NOMO-1 (cell line): ENCODE data around the gene HOXB1.
"Not testable (repeated sequence)": the region's sequence is repeated elsewhere in the genome, so short reads cannot be mapped to it uniquely, and the experiment has no call there.

Experiments
- DNase-seq, 2 experiments: peaks; one replicate each; lab custom pipeline; 2025; ENCODE audit not compliant: unreplicated experiment in 2 of 2; lab: John Stamatoyannopoulos, UW

The HOXB1 gene

DNA sequence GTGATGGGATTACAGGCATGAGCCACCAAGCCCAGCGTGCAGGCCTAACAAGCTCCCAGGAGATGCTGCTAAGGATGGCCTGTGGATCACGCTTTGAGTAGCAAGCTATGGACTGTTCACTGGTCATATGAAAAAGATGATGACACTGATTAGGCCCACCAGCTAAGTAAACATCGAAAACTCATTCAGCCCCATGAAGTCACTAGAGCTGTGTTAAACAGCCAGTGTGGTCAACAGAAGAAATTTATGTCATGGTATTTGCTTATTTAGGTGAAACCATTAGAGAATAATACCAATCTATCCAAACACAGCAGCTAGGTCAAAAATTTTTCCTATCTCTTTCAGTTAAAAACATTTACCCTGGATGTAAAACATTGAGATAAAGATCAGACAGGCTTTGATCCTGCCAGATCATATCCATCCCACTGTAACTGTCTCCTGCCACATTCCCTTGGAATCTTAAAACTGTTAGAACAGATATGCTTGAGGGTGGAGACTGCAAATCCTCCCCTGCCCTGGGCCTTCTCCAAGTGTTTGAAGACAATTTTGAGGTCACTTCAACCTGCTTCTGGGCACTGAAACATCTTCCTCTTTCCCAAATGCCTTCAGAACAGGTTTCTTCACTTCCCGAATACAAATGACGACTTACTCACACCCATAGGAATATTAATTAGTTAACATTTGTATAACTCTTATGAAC lies 30.9 kb downstream of the HOXB1 start:
- DNase-seq, result no peak

DNA sequence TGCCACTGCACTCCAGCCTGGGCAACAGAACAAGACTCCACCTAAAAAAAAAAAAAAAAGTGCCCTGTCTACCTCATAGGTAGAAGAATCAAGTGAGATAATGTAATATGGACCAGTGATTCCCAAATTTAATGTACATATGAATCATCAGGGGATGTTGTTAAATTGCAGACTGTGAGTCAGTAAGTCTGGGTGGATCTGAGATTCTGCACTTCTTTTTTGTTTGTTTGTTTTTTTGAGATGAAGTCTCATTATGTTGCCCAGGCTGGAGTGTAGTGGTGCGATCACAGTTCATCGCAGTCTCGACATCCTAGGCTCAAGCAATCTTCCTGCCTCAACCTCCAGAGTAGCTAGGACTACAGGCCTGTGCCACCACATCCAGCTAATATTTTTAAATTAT lies 31.6 kb downstream of the HOXB1 start:
- no peak for DNase-seq

DNA sequence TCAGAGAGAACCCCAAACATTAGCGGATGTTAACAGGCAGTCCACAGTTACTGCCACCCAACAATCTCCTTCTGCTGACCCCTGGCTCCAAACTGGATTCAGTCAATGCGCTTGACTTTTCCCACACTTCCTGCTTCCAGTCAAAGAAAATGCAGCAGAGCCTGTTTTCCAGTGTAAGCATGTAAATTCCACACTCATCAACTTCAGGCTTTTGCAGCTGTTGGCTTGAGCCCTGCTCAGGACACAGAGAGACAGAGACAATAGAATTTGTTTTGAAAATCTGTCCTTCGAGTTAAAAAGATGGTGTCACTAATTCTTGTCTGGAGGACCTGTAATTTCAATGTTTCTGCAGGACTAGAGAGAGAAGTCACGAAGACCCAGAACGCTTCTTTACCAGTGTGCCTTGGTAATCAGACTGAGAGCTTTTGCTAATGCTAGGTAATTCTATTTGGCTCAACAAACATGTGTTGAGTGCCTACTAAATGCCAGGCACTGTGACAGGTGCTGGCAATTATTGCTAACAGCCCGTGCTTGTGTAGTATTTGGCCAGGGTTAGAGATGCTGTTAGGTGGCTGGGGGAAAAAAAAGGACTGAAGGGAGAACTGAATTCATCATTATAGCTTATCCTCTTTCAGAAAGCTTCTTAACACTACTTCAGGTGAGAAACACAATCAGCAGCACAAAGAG lies 32.5 kb downstream of the HOXB1 start:
- DNase-seq, result no peak

DNA sequence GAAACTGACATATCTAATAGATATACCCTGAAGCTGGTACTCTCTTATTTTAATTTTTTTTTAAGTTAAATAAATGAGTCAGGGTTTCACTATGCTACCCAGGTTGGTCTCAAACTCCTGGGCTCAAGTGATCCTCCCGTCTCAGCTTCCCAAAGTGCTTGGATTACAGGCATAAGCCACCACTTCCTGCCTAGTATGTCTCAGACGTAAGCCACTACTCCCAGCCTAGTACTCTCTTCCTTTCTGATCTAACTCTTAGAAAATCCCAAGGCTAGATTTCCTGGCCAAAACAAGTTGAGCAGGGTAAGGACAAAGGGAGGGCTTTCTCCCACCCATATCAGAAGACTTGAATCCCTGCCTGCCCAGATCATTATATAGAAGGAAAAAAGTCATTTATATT lies 33.7 kb downstream of the HOXB1 start:
- no peak for DNase-seq

DNA sequence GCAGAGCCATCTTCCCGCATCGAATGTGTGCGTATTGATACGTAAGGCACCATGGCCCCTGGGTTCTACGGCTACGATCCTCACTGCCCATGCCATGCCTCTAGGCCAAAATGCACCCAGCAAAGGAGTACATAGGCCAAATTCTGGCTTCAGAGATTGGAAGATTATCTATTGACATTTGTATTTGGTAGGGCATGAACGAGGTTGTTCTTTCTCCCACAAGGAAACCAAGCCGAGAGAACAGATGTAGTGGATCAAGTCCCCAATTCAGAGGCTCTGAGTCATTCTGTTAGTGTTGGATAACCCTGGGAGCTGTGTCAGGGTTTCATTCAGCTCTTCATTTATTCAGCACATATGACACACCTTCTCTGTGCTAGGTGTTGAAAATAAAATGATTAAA lies 36.5 kb downstream of the HOXB1 start:
- DNase-seq, result no peak

DNA sequence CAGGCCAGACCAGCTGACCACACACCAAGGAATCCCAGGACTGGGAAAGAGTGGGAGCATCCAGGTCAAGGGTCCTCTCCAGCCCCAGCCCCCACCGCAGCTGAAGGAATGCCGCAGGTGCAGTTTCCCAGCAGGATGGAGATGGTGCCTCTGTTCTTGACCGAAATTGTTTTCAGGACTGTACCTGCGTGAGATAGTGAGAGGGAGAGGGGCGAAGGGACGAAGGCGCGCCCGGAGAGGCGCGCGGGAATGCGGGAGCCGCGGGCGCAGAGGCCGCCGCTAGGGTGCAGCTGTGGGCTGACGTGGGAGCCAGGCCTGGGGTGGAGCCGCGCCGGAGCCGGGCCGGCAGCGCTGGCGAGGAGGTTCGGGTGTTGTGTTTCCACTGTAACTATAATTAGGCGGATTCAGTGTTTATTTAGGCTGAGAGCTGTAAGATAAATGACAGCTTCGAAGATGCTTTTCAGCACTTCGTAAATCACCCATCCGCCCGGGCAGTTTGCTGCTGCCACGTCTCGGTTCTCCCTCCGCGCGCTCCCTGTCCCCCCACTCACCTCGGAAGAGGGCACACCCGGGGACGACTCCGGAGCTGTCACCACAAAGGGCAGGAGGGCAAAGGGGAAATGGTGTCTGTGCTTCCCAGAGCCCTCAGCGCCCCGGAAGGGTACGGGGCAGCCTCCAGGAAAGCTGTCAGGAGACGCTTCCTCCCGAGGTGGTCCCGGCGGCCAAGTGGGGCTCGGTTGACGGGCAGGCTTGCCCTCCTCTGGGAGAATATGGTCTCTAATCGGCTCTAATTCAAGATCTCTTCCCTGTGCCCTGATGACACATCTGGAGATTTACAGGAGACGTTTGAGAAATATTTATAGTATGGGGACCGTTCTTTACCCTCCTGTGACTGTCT lies 38.2 kb downstream of the HOXB1 start:
- peak; percentile 20 to 59 for DNase-seq

DNA sequence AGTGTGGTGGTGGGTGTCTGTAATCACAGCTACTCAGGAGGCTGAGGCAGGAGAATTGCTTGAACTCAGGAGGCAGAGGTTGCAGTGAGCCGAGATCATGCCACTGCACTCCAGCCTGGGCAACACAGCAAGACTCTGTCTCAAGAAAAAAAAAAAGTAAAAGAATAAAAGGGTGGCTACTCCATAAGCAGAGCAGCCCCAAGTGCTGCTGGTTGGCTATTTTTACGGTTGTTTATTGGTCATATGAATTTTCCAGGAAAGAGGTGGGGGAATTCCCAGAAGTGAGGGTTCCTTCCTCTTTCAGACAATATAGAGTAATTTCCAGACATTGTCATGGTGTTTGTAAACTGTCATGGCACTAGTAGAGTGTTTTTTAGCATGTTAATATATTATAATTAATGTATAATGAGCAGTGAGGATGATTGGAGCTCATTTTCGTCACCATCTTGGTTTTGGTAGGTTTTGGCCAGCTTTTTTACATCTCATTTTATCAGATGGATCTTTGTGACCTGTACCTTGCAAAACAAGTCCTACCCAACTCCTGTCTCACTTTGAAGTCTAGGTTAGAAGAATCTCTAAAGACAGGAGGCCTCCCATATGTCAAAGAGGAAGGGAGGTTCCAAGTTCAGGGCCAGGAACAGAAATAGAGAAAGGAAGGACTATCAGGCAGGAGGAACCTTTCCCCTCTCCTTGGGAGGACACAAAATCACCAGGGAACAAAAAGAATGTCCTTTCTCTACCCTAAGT lies 39.1 kb downstream of the HOXB1 start:
- no peak for DNase-seq

DNA sequence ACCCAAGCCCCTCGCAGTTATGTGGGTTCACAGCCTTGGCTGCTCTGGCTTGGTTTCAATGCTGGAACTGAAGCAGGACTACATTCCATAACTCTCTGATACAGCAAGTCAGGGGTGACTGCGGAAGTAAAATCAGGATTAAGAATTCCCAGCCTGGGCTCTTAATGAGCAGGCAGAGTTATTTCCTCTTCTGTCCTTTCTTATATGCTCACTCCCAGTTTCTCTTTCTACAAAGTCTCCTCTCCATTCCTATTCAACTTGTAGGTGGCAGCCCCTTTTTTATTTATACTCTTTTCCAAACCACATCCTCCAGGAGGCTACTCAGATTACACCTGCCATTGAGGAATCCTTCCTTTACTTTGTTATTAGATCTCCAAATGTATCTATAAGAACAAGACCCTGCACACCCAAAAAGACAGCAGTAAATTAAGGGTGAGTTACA lies 40.3 kb downstream of the HOXB1 start:
- DNase-seq, result no peak

DNA sequence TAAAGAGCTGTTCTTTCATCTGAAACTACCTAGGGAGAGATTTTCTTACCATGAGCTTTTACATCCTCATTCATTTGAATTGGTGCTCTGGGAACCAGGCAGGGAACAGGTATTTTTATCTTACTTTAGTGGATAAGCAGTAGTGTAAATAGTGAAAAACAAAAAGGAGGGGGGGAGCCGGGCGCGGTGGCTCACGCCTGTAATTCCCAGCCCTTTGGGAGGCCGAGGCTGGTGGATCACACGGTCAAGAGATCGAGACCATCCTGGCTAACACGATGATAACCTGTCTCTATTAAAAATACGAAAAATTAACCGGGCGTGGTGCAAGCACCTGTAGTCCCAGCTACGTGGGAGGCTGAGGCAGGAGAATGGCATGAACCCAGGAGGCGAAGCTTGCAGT lies 41.0 kb downstream of the HOXB1 start:
- DNase-seq, result no peak

DNA sequence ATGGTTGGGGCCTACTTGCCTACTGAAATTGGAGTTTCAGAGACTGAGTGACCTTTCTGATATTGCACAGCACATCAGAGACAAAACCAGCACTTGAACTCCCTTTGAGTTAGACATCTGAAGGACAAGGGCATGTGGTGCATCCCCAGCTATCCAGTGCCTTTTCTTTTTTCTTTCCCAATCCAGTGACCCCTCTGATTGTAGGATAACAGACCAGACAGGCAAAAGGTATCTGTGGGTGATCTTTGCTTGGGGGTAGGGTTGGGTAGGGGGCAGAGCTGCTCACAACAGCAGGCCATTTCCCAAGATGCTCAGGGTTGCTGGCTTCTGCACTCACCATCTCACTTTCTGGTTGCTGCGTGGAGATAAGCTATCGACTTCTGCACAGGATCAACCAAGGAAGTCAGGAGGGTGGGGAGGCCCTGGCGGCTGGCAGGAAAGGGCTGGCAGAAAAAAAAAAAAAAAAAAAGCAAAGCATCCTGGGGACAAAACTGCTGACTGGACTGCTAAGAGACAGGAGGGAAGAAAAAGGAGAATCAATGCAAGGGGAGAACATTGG lies 42.2 kb downstream of the HOXB1 start:
- no peak for DNase-seq

DNA sequence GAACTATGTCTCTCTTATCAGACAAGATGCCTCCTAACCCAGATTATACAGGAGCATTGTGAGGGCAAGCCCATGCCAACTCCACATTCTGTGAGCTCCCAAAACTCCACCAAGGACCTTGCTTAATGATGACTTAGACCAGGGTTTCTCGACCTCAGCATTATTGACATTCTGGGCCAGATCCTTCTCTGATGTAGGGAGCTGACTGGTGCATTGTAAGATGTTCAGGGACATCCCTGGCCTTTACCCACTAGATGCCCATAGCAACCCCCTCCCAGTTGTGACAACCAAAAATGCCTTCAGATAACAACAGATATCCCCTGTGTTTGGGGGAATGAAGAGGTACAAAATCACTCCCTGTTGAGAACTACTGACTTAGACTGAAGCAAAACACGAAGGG lies 43.6 kb downstream of the HOXB1 start:
- no peak for DNase-seq

DNA sequence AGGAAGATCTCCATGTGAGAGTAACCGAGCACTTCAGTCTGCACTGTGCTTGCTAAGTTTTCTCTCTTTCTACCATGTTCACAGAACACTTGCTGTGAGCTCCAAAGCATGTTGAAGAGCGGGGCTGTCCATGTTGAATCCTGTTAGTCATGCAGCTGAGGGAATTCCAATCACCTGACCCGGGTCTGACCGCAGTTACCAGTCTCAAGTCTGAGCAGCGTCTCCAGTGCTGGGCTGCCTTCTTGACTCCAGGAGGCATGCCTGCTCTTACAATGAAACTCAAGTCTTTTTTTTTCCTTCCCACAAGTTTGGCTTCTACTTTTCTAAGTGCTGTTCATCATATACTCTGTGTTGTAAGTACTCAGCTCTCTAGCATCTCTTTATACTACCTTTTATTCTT lies 44.3 kb downstream of the HOXB1 start:
- DNase-seq, result no peak

DNA sequence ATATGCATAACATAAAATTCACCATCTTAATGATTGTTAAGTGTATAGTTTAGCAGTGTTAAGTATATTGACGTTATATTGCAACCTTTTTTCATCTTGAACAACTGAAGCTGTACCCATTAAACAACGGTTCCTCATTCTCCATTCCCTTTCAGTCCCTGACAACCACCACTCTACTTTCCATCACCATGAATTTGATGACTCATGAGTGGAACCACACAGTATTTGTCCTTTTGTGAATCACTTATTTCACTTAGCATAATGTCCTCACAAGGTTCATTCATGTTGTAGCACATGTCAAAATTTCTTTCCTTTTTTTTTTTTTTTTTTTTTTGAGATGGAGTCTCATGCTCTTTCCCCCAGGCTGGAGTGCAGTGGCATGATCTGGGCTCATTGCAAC lies 46.0 kb downstream of the HOXB1 start:
- peak; percentile 24 to 78 for DNase-seq

DNA sequence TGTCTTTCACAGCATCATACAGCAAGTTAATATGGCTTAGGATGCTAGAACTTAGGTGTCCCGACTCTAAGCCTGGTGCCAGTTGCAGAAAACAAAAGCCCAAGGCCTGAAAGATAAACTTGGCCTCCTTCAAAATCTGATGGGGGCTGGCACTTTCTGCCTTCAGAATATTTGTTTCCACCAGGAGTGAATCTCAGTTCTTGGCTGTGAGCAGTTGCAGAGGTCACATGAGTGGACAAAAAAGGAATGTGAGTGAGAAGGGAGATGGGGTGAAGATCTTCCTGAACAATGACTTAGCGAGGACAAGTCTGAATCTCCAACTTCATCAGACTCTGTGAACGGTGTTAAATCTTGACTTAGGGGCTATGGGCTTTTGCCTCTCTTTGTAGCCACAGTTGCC lies 46.6 kb downstream of the HOXB1 start:
- no peak for DNase-seq

DNA sequence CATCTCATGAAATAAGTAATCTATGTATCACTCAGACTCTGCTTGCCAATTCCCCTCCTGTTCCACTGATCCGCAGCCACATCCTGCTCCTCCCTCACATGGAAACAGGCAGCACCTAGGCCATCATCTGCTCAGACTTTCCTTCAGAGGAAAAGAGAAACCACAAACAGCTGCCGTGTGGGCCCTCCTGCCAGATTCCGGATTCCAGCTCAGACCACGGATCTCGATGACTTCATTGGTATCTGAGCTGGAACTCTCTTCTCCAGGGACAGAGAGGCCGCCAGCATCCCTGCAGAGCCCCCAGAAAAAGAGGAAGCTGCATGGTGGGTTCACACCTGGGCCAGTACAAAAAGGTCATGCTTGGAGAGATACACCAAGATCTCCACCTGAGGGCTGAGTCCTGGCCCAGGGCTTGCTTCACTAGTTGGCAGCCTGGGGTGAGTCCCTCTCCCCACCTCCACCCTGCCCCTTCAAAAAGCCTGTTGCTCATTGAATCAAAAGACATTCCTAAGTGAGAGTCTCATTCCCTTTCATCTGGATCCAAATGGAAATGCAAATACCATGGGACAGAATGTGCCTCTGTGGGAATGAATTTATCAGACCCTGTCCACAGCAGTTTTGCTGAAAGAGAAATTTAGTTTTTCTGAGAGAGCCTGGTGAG lies 47.2 kb downstream of the HOXB1 start:
- DNase-seq, result no peak

DNA sequence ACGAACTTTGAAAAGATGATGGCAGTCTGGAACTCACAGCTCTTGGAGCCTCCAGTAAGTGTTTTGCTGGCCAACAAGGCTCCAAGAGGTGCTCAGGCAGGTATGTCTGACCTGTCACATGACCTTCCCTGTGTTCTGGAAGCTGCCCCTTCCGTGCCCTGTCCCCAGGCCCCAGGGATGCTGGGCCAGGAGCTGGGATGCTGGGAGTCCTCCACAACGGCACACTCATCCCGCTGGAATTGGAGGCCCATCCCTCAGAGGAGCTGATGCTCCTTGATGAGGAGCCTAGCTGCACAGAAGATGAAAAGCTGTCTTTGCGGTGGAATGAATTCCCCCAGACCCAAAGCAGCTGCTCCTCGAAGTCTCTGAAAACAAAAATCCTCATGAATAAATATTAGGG lies 47.8 kb downstream of the HOXB1 start:
- no peak for DNase-seq

DNA sequence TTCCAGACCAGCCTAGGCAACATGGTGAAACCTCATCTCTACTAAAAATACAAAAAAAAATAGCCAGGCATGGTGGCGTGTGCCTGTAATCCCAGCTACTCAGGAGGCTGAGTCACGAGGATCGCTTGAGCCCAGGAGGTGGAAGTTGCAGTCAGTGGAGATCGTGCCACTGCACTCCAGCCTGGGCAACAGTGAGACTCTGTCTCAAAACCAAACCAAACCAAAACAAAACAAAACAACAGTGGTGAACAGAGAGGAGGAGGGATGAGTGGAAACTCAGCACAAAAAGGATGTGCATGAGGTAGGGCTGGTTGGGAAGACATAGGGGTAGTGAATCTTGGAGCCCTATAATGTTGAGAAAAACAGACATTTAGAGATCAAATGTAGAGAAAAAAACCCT lies 48.5 kb downstream of the HOXB1 start:
- DNase-seq, result not testable (repeated sequence)

DNA sequence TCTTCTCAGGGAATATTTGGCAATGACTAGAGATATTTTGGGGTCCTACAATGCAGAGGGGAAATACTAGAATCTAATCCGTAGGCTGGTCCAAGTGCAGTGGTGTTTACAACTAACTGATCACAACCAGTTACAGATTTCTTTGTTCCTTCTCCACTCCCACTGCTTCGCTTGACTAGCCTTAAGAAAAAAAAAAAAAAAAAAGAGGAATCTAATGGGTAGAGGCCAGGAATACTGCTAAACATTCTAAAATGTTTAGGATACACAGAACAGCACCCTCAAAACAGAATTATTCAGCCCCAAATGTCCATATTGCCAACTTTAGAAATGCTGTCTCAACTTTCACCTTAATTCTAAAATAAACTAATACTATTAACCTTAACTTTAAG lies 51.8 kb downstream of the HOXB1 start:
- DNase-seq, result no peak
